ENCODE measurements around the gene MCRIP2.

- TF ChIP-seq POLR2A (IDR thresholded peaks at IDR 0.05) (no peak), CTCF (IDR thresholded peaks at IDR 0.05) (no peak)
These were observed 1.4 kb downstream of the MCRIP2 start for GRCh38 chr16:643050-643368.
